ENCODE data around the gene WDR54.

DNA sequence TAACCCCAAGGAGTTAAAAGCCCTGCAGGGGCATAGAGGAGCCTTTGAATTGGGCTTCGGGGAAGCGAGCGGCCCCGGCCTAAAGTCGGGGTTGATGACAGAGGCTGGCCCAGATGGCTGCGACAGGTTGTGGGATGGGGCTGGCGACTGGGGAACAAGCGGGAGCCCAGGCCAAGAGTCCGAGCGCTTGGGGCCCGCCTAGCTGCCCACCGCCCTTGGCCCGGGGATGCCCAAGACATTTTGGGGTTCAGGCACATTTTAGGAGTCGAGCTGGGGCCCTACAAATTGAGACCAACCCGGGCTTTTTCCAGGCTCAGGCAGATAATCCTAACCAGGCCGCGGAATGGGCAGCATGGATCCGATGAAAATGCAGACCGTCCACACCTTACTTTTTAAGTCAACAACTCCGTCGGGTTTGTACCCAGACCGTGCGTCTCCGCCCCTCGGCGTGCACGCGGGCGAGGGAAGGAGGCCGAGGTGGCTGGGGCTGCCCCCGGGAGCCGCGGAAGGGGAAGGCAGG is 19.7 kb downstream of the WDR54 start:
- TF ChIP-seq, protein P1, sequence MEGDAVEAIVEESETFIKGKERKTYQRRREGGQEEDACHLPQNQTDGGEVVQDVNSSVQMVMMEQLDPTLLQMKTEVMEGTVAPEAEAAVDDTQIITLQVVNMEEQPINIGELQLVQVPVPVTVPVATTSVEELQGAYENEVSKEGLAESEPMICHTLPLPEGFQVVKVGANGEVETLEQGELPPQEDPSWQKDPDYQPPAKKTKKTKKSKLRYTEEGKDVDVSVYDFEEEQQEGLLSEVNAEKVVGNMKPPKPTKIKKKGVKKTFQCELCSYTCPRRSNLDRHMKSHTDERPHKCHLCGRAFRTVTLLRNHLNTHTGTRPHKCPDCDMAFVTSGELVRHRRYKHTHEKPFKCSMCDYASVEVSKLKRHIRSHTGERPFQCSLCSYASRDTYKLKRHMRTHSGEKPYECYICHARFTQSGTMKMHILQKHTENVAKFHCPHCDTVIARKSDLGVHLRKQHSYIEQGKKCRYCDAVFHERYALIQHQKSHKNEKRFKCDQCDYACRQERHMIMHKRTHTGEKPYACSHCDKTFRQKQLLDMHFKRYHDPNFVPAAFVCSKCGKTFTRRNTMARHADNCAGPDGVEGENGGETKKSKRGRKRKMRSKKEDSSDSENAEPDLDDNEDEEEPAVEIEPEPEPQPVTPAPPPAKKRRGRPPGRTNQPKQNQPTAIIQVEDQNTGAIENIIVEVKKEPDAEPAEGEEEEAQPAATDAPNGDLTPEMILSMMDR (IDR thresholded peaks at IDR 0.05; ENCODE audit: low read depth, low read length) = no peak
- TF ChIP-seq, protein P2, sequence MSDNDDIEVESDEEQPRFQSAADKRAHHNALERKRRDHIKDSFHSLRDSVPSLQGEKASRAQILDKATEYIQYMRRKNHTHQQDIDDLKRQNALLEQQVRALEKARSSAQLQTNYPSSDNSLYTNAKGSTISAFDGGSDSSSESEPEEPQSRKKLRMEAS (IDR thresholded peaks at IDR 0.05; ENCODE audit: low read depth, low read length) = no peak

All from NB4 (cell line).